Lower leg skin (tissue), 3 donors: ENCODE results near the gene RIPPLY3.
A peak's percentile ranks its signal among the peaks of the same experiment; 100 is the strongest.

Source experiments
- CTCF ChIP-seq, 3 donors: fragments of 450-650 bp; IDR thresholded peaks; one replicate each; pipeline ENCODE4 v1.5.1; 2016; ENCODE audit warnings: antibody characterized with exemption in 3 of 3, mild to moderate bottlenecking in 3 of 3, moderate library complexity in 2 of 3
- POLR2A ChIP-seq, 2 donors: fragments of 450-650 bp; IDR thresholded peaks; one replicate each; pipeline ENCODE4 v1.6.1; 2016 to 2017; ENCODE audit warnings: antibody characterized with exemption in 2 of 2, mild to moderate bottlenecking in 1 of 2, moderate library complexity in 1 of 2

- TF ChIP-seq POLR2A (IDR thresholded peaks at IDR 0.05): no peak
- peak in 1 of 3 donors; percentile 66 for TF ChIP-seq CTCF (IDR thresholded peaks at IDR 0.05)
Observed at GRCh38 chr21:37009740-37010341, 3.3 kb downstream of the RIPPLY3 start.
